ENCODE data around the gene TAOK2.

The TAOK2 gene

DNA sequence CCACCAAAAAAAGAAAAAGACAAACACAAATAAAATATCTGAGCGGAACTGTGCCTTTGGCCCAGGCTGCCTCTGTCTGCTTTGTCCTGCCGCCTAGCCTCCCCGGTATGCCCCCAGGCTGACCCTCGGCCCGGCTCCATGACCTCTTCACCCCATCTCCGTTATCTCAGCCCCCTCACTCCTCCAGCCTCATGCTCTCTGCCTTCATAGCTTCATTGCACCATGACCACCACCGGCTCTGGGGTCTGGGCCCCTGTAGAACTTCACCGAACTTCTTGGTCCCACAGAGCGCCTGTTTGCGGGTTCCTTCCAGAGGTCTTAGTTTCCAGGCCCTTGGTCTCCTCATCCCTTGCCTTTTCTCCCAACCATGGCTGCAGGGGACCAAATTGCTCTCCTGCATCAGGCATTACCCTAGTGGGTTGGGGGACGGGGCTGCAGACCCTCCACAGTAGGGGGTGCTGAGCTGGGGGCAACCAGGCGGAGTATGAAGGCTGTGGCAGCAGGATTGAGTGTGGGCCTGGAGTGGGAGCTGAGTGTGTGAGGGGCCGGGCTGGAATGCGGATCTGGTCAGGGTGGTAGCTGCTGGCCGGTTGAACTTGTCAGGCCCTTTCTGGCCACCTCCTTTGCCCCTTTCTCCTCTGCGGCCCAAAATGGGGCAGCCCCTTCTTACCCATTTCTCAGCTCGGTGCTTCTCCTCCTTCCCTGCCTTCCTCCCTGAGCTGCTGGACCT, 14.8 kb downstream of the TAOK2 start:
- DNase-seq: no peak

- DNase-seq: no peak
Observed at GRCh38 chr16:29989111-29989858, 15.6 kb downstream of the TAOK2 start.

DNA sequence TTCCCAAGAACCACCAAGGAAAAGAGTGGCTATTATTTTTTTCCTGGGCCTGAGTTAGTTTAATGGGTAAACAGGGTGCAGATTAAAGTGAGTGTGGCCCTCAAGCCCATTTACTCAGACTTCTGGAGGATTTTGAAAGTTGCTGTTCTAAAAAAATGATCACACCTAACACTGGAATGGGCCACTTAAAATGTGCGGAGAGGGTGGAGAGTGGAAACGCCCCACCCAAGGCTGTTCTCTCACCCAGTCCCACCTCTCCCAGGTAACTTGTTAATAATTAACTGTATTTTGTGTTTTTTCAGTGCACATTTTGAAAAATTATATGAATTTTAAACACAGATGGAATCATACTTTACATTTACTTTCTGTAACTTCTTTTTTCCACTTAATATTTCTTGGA, 16.4 kb downstream of the TAOK2 start:
- no peak for DNase-seq

GRCh38 chr16:29990883-29991570, 17.4 kb downstream of the TAOK2 start:
- DNase-seq: peak; percentile 52

GRCh38 chr16:29991571-29991904, 17.9 kb downstream of the TAOK2 start:
- peak; percentile 55 for DNase-seq

- no peak for DNase-seq
Observed at GRCh38 chr16:29992344-29992967, 18.8 kb downstream of the TAOK2 start.

DNA sequence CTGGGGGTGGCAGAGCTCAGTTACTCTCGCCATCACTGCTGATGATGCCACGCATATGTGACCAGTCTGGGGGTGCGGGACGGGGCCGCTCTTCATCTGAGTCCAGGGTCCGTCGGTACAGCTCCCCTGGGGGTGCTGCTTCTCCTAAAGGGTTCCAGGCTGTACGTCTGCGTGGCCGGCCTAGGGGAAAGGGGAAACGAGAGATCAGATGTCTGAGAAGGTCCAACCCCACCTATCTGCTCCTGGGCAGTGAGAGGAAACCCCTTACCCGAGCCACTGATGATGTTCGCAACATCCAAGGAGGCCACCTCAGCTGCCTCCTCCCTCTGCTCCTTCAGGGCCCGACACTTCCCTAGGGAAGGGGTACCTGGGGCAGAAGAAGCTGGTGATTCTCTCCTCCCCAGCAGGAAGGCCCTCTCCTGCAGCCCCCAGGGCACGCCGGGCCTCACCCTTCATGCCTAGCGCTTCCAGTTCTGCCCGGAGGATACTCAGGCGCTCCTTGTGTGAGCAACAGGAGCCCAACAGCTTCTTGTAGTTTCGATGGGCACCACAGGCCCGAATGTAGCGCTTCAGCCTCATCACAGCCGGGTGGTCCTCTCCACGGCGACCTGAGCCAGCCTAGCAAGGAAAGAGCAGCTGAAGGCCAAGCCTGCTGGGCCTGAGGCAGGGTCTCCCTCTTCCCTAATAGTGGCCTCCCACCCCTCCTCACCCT, 19.7 kb downstream of the TAOK2 start:
- no peak for DNase-seq

DNA sequence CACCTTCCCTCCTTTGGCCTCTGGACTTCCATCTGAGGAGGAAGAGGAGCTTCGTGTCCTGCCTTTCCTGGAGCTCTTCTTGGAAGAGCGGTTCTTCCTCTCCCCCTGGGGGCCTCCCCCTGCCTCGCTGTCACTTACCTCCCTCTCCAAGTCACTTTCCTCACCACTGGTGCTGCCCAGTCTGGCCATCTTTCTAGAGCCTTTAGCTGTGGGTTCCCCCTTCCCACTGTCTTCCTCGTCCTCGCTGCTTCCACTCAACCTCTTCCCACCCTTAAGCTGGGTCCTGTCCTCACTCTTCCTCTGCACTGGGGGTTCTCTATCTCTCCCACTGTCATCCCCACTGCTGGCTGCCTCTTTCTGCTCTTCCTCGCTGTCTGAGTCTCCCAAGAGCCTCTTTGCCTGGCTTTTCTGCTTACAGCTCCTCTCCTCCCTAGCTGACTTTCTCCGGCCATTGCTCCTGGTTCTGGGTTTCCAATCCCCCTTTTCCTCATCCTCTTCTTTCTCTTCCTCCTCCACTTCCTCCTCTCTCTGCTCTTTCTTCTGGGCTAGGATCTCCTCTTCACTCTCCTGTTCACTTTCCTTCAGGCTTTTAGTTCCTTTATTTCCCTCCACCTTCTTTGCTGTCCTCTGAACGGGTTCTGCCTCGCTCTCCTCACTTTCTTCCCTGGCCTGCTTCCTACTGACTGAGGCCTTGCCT, 20.4 kb downstream of the TAOK2 start:
- no peak for DNase-seq

DNA sequence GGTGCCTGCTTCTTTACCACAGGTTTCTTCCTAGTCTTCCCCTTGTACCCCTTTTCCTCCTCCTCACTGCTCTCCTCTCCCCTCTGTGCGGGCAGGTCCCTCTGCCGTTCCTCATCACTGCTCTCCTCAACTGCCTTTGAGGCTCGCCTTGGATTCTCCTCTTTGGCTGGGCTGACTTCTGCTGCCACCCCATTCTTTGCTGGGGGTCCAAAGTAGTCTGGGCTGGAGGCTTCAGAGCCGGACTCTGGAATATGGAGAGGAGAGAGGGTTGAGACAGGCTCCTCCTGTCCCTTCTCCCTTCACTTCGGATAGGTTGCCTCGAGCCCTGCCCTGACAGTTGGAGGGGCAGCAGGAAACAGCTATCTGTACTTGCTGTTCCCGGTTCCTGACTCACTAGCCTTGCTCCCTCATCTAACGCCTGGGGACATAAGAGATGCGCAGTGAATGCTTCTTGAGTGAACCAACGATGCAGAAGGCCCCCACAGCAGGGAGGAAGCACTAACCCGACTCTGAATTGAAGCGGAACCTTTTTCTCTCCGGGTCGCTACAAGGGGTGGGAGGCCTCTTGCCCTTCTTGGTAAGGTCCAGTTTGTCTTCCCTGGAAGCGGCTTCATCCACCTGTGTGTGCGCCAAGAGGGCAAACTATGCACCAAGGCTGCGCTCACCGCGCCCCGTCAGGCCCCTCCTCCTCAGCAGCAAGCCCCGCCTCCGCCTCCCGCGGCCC, 21.1 kb downstream of the TAOK2 start:
- DNase-seq: no peak

GRCh38 chr16:29995324-29995910, 21.7 kb downstream of the TAOK2 start, which contains the start of gene HIRIP3:
Gene HIRIP3, minus strand, starts transcription at chr16:29995617. Its CDS starts 12 bp downstream, at chr16:29995605.
- DNase-seq: peak; percentile 94

DNA sequence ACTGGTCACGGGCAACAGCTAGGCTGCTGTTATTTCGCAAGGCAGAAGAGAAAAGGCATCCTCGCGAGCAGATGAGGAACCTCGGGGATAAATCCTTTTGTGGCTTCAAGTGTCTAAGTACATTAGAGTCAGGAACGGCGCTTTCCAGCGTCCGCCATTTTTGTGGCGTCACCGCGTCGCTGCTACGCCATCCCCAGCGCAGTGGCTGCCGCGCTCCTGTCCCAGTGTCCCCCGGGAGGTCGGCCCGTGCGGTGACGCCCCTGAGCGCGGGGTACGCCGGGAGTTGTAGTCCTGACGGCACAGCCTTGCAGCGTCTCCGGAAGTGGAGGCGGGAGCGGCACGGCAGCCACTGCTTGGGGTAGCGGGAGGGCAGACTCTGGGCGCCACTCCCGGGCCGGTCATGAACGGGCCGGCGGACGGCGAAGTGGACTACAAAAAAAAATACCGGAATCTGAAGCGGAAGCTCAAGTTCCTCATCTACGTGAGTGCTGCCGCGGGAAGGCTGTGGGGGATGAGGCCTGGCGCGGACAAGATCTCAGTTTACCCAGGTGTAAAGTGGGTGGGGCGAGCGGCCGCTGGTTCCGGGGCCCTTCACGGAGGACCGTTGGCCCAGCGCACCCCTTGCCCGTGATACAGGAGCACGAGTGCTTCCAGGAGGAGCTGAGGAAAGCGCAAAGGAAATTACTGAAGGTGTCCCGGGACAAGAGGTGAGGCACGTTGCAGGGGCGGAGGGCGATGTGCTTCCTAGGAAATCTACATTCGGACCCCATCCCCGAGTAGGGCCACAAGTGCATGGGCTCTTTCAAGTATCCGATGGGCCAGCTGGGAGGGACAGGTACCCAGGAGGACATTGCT, 22.5 kb downstream of the TAOK2 start, which contains the start of gene INO80E:
TSS of gene INO80E (plus strand) at position 331 of the 855 bp plus-strand sequence. CDS start at position 401, 70 bp downstream.
- peak; percentile 99 for DNase-seq

DNA sequence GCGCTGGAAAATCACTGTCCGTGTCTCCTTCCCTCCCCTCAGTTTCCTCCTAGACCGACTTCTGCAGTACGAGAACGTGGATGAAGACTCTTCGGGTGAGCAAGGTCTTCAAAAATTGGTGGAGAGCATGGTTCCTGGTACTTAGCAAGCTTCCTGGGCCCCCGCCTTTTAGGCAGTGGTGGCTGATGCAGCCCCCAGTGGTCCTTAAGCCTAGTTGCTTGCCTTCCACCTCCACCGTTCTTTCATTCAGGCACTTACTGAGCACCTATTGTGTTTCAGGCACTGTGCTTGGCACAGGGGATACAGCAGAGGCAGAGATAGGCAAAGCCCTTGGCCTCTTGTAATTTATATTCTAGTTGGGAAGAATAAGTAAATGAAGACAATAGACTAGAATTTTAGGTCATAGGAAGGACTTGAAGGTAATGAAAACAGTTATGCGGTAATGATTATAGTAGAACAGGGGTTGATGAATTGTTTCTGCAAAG, 23.1 kb downstream of the TAOK2 start:
- DNase-seq: no peak

GRCh38 chr16:29999605-30000004, 25.9 kb downstream of the TAOK2 start:
- no peak for DNase-seq

- no peak for DNase-seq
Observed at GRCh38 chr16:30000735-30001631, 27.3 kb downstream of the TAOK2 start.

DNA sequence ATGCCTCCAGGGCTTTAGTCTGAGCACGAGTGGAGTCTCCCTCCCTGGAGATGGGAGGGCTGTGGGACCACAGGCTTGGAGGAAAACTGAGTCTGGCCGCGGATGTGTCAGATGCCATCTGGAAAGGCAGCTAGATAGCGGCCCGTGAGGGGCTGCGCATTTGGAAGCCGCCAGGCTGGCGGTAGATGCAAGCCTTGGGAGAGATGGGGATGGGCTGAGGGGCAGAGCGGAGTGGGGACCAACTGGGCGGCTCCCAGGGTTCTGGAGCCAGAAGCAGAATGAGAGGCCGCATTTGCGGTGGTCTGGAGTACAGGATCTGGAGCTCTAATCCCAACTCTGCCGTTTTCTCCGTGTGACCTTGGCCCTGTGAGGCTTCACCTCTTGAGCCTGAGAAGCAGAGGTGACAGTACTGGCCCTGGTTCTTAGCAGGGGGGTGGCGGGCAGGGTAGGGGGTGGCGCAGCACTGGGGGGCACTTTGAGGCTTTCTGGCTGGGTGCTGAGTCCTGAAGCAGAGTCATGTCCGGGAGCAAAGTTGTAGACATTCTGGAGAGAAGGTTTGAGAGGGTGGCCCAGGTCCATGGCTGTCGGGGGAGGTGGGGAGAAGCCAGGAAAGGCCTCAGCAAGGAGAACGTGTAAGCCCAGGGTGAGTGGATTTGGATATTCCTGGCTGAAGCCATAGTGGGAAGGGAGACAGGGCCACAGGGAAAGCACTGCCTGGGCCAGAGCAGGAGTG, 29.1 kb downstream of the TAOK2 start:
- DNase-seq: no peak

DNA sequence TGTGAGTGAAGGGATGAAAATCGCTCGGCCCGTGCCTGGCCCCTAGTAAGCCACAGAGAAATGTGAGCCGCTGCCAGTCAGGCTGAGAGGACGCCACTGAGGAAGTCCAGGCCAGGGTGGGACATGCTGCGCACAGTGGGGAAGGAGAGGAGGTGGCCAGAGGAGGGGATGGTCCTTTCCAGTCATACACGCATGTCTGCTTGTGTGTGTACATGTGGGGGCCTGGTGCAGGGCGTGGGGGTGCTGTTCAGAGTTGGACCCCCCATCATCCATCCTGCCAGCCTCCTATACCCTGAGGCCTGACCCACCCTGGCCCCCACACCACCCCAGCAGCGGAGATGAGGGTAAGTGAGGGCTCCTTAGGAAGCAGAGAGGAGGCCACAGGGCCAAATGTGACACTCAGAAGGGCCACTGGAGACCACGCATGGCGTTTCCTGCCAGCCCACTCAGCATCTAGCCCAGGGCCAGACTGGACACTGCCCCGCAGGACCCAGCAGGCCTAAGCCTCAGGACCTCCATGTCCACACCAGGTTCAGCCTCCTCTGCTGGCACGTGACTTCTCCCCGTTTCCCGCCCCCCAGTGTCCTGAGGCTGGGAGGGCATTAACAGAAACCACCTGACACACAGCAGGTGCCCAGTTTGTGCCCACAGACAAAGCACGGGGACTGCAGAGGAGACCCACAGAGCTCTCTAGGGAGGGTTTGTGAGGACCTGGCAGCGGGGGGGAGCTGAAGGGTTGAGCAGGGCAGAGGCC, 30.2 kb downstream of the TAOK2 start:
- no peak for DNase-seq

DNA sequence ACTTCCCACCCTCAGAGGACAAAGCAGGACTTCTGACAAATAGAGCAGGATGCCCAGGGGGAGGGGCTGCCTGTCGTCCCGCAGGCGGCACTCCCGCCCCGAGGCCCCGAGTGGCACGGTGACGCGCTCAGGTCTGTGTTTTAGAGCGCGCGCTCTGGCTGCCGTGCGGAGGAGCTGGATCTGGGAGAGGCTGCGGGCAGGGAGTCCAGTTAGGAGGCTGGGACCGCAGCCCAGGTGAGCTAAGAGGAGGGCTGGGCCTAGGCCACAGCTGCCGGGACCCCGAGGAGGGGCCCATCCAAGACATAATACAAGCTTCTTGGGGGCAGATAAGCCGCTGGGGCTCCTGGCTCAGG, 30.7 kb downstream of the TAOK2 start:
- DNase-seq: no peak

All from activated CD8-positive, alpha-beta memory T cell treated with anti-CD3 and anti-CD28 coated beads for 24 hours (primary cell).